ENCODE measurements around the gene ATCAY.

GRCh38 chr19:3851254-3852176 lies 29.0 kb upstream of the ATCAY start:
- TF ChIP-seq POLR2A (IDR thresholded peaks at IDR 0.05; ENCODE audit: low read depth, low read length) (no peak), CTCF (conservative IDR thresholded peaks at IDR 0.05; ENCODE audit: low read depth, low read length) (no peak), CEBPB (IDR thresholded peaks at IDR 0.05; ENCODE audit: low read depth, low read length) (no peak), MXI1 (IDR thresholded peaks at IDR 0.05; ENCODE audit: borderline replicate concordance, low read depth, low read length) (no peak), RCOR1 (IDR thresholded peaks at IDR 0.05; ENCODE audit: insufficient replicate concordance, low read length) (no peak), NFE2L2 (IDR thresholded peaks at IDR 0.05; ENCODE audit: low read depth, low read length) (no peak), RAD21 (IDR thresholded peaks at IDR 0.05; ENCODE audit: low read length) (no peak), ELK1 (IDR thresholded peaks at IDR 0.05; ENCODE audit: borderline replicate concordance, low read depth, low read length) (no peak), MAFK (IDR thresholded peaks at IDR 0.05; ENCODE audit: low read depth, low read length) (no peak)
